IPS-NIHi11 (cell line): ENCODE data around the gene MBNL1.
A peak's percentile ranks its signal among the peaks of the same experiment; 100 is the strongest.

Experiments used
- DNase-seq: peaks from one replicate; pipeline ENCODE4 v3.0.0; 2012; ENCODE audit warnings: mixed read lengths, low spot score

The MBNL1 gene

GRCh38 chr3:152268555-152269055, at the start of gene MBNL1:
MBNL1 (plus strand) TSS chr3:152268929; CDS start chr3:152300194, 31,265 bp downstream.
- DNase-seq, result peak; percentile 59

GRCh38 chr3:152219216-152219615, 49.5 kb upstream of the MBNL1 start:
- DNase-seq, result no peak

- no peak for DNase-seq
These were observed 48.9 kb upstream of the MBNL1 start for GRCh38 chr3:152219769-152220255.

GRCh38 chr3:152222327-152222726, 46.4 kb upstream of the MBNL1 start:
- DNase-seq, result no peak

- no peak for DNase-seq
These were observed 43.5 kb upstream of the MBNL1 start for GRCh38 chr3:152225201-152225600.

- DNase-seq, result no peak
These were observed 42.6 kb upstream of the MBNL1 start for GRCh38 chr3:152226176-152226575.

- DNase-seq, result no peak
These were observed 41.7 kb upstream of the MBNL1 start for GRCh38 chr3:152227027-152227426.

- DNase-seq, result no peak
These were observed 39.0 kb upstream of the MBNL1 start for GRCh38 chr3:152229692-152230091.

- no peak for DNase-seq
These were observed 38.4 kb upstream of the MBNL1 start for GRCh38 chr3:152230370-152230769.

- DNase-seq, result no peak
These were observed 36.7 kb upstream of the MBNL1 start for GRCh38 chr3:152232001-152232400.

GRCh38 chr3:152232679-152233078, 36.0 kb upstream of the MBNL1 start:
- no peak for DNase-seq

GRCh38 chr3:152234657-152235375, 33.9 kb upstream of the MBNL1 start:
- DNase-seq, result no peak

- DNase-seq, result no peak
These were observed 32.9 kb upstream of the MBNL1 start for GRCh38 chr3:152235709-152236298.

- no peak for DNase-seq
These were observed 32.0 kb upstream of the MBNL1 start for GRCh38 chr3:152236716-152237115.

GRCh38 chr3:152241142-152242017, 27.3 kb upstream of the MBNL1 start:
- DNase-seq, result no peak

- no peak for DNase-seq
These were observed 25.4 kb upstream of the MBNL1 start for GRCh38 chr3:152243301-152243711.

- DNase-seq, result no peak
These were observed 24.8 kb upstream of the MBNL1 start for GRCh38 chr3:152243721-152244516.

- DNase-seq, result no peak
These were observed 24.2 kb upstream of the MBNL1 start for GRCh38 chr3:152244517-152244888.

GRCh38 chr3:152245498-152246170, 23.1 kb upstream of the MBNL1 start:
- DNase-seq, result no peak

- DNase-seq, result no peak
These were observed 16.8 kb upstream of the MBNL1 start for GRCh38 chr3:152251916-152252315.

- no peak for DNase-seq
These were observed 16.0 kb upstream of the MBNL1 start for GRCh38 chr3:152252755-152253154.
